Fibroblast of mammary gland (primary cell): ENCODE data around the gene SPIRE2.

Source experiments
- DNase-seq: peaks from one replicate; pipeline ENCODE4 v3.0.0-alpha.2; 2010; ENCODE audit warnings: low read depth
- H3K4me3 ChIP-seq: 2 replicates; pipeline ENCODE4 v1.5.1; 2011; ENCODE audit warnings: low read depth, mild to moderate bottlenecking, low read length, moderate library complexity; ENCODE audit not compliant: control insufficient read depth
- TF ChIP-seq, protein P1 (sequence below): conservative IDR thresholded peaks from 2 replicates; pipeline ENCODE4 v1.5.1; 2011; ENCODE audit warnings: low read depth, low read length, inconsistent platforms; ENCODE audit not compliant: control insufficient read depth, insufficient read depth

Gene SPIRE2

DNA sequence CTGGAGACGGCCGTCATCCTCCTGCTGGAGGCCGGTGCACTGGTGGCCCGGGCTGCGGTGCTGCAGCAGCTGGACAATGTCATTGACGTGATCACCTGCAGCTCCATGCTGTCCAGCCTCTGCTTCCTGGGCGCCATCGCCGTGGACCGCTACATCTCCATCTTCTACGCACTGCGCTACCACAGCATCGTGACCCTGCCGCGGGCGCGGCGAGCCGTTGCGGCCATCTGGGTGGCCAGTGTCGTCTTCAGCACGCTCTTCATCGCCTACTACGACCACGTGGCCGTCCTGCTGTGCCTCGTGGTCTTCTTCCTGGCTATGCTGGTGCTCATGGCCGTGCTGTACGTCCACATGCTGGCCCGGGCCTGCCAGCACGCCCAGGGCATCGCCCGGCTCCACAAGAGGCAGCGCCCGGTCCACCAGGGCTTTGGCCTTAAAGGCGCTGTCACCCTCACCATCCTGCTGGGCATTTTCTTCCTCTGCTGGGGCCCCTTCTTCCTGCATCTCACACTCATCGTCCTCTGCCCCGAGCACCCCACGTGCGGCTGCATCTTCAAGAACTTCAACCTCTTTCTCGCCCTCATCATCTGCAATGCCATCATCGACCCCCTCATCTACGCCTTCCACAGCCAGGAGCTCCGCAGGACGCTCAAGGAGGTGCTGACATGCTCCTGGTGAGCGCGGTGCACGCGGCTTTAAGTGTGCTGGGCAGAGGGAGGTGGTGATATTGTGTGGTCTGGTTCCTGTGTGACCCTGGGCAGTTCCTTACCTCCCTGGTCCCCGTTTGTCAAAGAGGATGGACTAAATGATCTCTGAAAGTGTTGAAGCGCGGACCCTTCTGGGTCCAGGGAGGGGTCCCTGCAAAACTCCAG lies 91.5 kb downstream of the SPIRE2 start:
- TF ChIP-seq, protein P1, sequence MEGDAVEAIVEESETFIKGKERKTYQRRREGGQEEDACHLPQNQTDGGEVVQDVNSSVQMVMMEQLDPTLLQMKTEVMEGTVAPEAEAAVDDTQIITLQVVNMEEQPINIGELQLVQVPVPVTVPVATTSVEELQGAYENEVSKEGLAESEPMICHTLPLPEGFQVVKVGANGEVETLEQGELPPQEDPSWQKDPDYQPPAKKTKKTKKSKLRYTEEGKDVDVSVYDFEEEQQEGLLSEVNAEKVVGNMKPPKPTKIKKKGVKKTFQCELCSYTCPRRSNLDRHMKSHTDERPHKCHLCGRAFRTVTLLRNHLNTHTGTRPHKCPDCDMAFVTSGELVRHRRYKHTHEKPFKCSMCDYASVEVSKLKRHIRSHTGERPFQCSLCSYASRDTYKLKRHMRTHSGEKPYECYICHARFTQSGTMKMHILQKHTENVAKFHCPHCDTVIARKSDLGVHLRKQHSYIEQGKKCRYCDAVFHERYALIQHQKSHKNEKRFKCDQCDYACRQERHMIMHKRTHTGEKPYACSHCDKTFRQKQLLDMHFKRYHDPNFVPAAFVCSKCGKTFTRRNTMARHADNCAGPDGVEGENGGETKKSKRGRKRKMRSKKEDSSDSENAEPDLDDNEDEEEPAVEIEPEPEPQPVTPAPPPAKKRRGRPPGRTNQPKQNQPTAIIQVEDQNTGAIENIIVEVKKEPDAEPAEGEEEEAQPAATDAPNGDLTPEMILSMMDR, result no peak
- no peak overlapping the region for H3K4me3 ChIP-seq
- DNase-seq, result no peak

DNA sequence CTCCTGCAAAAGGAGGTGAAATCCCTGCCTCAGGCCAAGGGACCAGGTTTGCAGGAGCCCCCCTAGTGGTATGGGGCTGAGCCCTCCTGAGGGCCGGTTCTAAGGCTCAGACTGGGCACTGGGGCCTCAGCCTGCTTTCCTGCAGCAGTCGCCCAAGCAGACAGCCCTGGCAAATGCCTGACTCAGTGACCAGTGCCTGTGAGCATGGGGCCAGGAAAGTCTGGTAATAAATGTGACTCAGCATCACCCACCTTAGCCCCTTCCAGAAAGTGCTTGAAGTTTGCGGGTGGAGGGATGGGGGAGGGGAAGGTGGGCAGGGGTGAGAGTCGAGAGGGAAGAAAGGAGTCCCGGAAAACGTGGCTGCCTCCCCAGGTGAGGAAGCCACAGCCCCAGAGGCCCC lies 92.4 kb downstream of the SPIRE2 start:
- TF ChIP-seq, protein P1, result no peak
- H3K4me3 ChIP-seq, result no peak overlapping the region
- peak; percentile 62 for DNase-seq
